CD14-positive monocyte (primary cell): ENCODE measurements around the gene ZBBX. TPM values are rescaled to one million over a fixed set of nuclear protein-coding genes. Genes with fewer than 3 reads are reported as not detected.

ENCODE experiments used
- DNase-seq, 3 donors: peaks; one replicate each; pipeline ENCODE4 v3.0.0-alpha.2; 2011 to 2022
- H2AFZ ChIP-seq: 2 replicates; pipeline ENCODE4 v1.6.0; 2012; ENCODE audit warnings: mild to moderate bottlenecking, low read depth, low read length, inconsistent platforms; ENCODE audit not compliant: insufficient read depth, poor library complexity, severe bottlenecking
- H3K27ac ChIP-seq, 2 donors: 1 replicate in 1 of 2; 2 replicates in 1 of 2; pipeline ENCODE4 v1.5.1; 2012 to 2013; ENCODE audit warnings: low read length in 2 of 2, control low read depth in 1 of 2, inconsistent platforms in 1 of 2, low read depth in 1 of 2, mild to moderate bottlenecking in 1 of 2
- H3K27me3 ChIP-seq, 2 donors: one replicate each; pipeline versions ENCODE4 v1.6.0 to v1.6.1; 2011 to 2013; ENCODE audit warnings: low read length in 2 of 2; ENCODE audit not compliant: control insufficient read depth in 2 of 2, insufficient read depth in 2 of 2
- H3K36me3 ChIP-seq, 2 donors: replicated peaks in 1 of 2; 1 replicate in 1 of 2; 2 replicates in 1 of 2; pipeline versions ENCODE4 v1.5.1 to v1.6.1; 2012 to 2013; ENCODE audit warnings: low read length in 2 of 2, control low read depth in 1 of 2, inconsistent platforms in 1 of 2, mild to moderate bottlenecking in 1 of 2; ENCODE audit not compliant: insufficient read depth in 2 of 2, control insufficient read depth in 1 of 2
- H3K4me1 ChIP-seq, 2 donors: 1 replicate in 1 of 2; 2 replicates in 1 of 2; pipeline versions ENCODE4 v1.5.1 to v1.6.1; 2012 to 2013; ENCODE audit warnings: low read length in 2 of 2, control low read depth in 1 of 2, inconsistent platforms in 1 of 2, mild to moderate bottlenecking in 1 of 2, moderate library complexity in 1 of 2; ENCODE audit not compliant: insufficient read depth in 2 of 2, control insufficient read depth in 1 of 2
- H3K4me2 ChIP-seq: replicated peaks from 2 replicates; pipeline ENCODE3; 2012; ENCODE audit warnings: low read length, moderate library complexity, mild to moderate bottlenecking; ENCODE audit not compliant: poor library complexity, severe bottlenecking; ENCODE audit errors: extremely low read depth
- H3K4me3 ChIP-seq, 3 experiments: fragments of 200-600 bp in 1 of 3; sonication (generic) in 1 of 3; replicated peaks in 1 of 3; 1 replicate in 2 of 3; 2 replicates in 1 of 3; pipeline ENCODE4 v1.5.1; 2011 to 2013; ENCODE audit warnings: low read length in 3 of 3, mild to moderate bottlenecking in 3 of 3, control low read depth in 2 of 3, low read depth in 2 of 3, inconsistent platforms in 1 of 3, moderate library complexity in 1 of 3
- H3K79me2 ChIP-seq: 2 replicates; pipeline ENCODE4 v1.6.0; 2012; ENCODE audit warnings: mild to moderate bottlenecking, control low read depth, inconsistent platforms, low read length, moderate library complexity; ENCODE audit not compliant: insufficient read depth
- H3K9ac ChIP-seq: 2 replicates; pipeline ENCODE4 v1.6.0; 2017; ENCODE audit warnings: low read length, mild to moderate bottlenecking; ENCODE audit not compliant: insufficient read depth, poor library complexity, severe bottlenecking
- H3K9me3 ChIP-seq, 2 donors: replicated peaks in 1 of 2; 1 replicate in 1 of 2; 2 replicates in 1 of 2; pipeline versions ENCODE4 v1.5.1 to v1.6.1; 2012 to 2013; ENCODE audit warnings: low read length in 2 of 2, control low read depth in 1 of 2; ENCODE audit not compliant: control insufficient read depth in 1 of 2, insufficient read depth in 1 of 2
- H4K20me1 ChIP-seq: 2 replicates; pipeline ENCODE4 v1.6.0; 2012; ENCODE audit warnings: mild to moderate bottlenecking, low read length, control low read depth, moderate library complexity; ENCODE audit not compliant: insufficient read depth
- H3K27ac Mint-ChIP-seq, 7 donors: one replicate each; pipeline ENCODE4 v1.8.0; 2020; ENCODE audit warnings: mild to moderate bottlenecking in 7 of 7, mixed read lengths in 7 of 7, moderate library complexity in 6 of 7, inconsistent platforms in 2 of 7
- H3K27me3 Mint-ChIP-seq, 3 donors: one replicate each; pipeline ENCODE4 v1.8.0; 2021 to 2022; ENCODE audit warnings: low read depth in 3 of 3, mild to moderate bottlenecking in 3 of 3, mixed read lengths in 3 of 3, moderate library complexity in 3 of 3, inconsistent platforms in 1 of 3
- H3K36me3 Mint-ChIP-seq, 2 donors: one replicate each; pipeline ENCODE4 v1.8.0; 2020; ENCODE audit warnings: mixed read lengths in 2 of 2, inconsistent platforms in 1 of 2, mild to moderate bottlenecking in 1 of 2
- H3K4me1 Mint-ChIP-seq: one replicate; pipeline ENCODE4 v1.8.0; 2020; ENCODE audit warnings: mild to moderate bottlenecking, mixed read lengths
- H3K4me3 Mint-ChIP-seq, 2 donors: one replicate each; pipeline ENCODE4 v1.8.0; 2020; ENCODE audit warnings: mild to moderate bottlenecking in 2 of 2, mixed read lengths in 2 of 2, moderate library complexity in 1 of 2
- H3K9me3 Mint-ChIP-seq, 7 donors: one replicate each; pipeline ENCODE4 v1.8.0; 2020 to 2022; ENCODE audit warnings: mixed read lengths in 7 of 7, mild to moderate bottlenecking in 6 of 7, moderate library complexity in 6 of 7, inconsistent platforms in 2 of 7
- CTCF ChIP-seq: fragments of 200-600 bp; IDR thresholded peaks from one replicate; pipeline ENCODE4 v1.8.0; 2022; ENCODE audit warnings: antibody characterized with exemption, mild to moderate bottlenecking
- WGBS: methylation state at CpG from one replicate; pipeline ENCODE4 v1.1.5; 2013; ENCODE audit warnings: missing lambda C conversion rate; ENCODE audit not compliant: insufficient coverage; 5-methylcytosine and 5-hydroxymethylcytosine counted together
- intact Hi-C, 2 donors: fragments of 100-400 bp; cut with micrococcal nuclease; formaldehyde crosslinking; loops; one replicate each; pipeline versions ENCODE4 v1.15.0 to v1.15.1; 2023
- polyA plus RNA-seq, 3 donors: library from polyadenylated mRNA; depleted of rRNA in 1 of 3; unstranded in 2 of 3; stranded (reverse) in 1 of 3; fragments of 300-500 nt in 2 of 3; fragments of >200 nt in 1 of 3; fragmentation: Illumina TruSeq in 2 of 3; gene quantifications; 1 replicate in 2 of 3; 2 replicates in 1 of 3; pipeline ENCODE4 v1.2.3, GENCODE V29; 2012 to 2021

ZBBX gene
- polyA plus RNA-seq, 3 donors = not detected

GRCh38 chr3:167203062-167203461 lies 177.0 kb downstream of the ZBBX start:
- no peaks in the 10 kb centered on the region for H4K20me1 ChIP-seq
- no peak overlapping the region for H3K4me2 ChIP-seq
- Mint-ChIP-seq H3K27ac (no peak overlapping the region), H3K9me3 (peaks cover 0 to 4% (median 2%) of the 10 kb centered on the region in 7 donors), H3K36me3 (no peaks in the 10 kb centered on the region), H3K4me3 (no peak overlapping the region), H3K4me1 (no peaks in the 10 kb centered on the region), H3K27me3 (peaks cover 0 to 2% (median 0%) of the 10 kb centered on the region in 3 donors)
- no peak for DNase-seq
- WGBS = no CpG with 5 or more reads among the region's 1 CpG
- no peak overlapping the region for H3K9ac ChIP-seq
- H3K4me3 ChIP-seq = no peak overlapping the region
- H2AFZ ChIP-seq = no peak overlapping the region
- H3K9me3 ChIP-seq = no peaks in the 10 kb centered on the region
- H3K27me3 ChIP-seq = no peaks in the 10 kb centered on the region
- H3K36me3 ChIP-seq = no peaks in the 10 kb centered on the region
- intact Hi-C loops = no loop called here
- no peak overlapping the region for H3K27ac ChIP-seq
- no peaks in the 10 kb centered on the region for H3K4me1 ChIP-seq
- no peak for TF ChIP-seq CTCF
- H3K79me2 ChIP-seq = no peaks in the 10 kb centered on the region

GRCh38 chr3:167198949-167199600 lies 181.0 kb downstream of the ZBBX start:
- no peak overlapping the region for H3K9ac ChIP-seq
- H3K27me3 ChIP-seq = no peaks in the 10 kb centered on the region
- H2AFZ ChIP-seq = no peak overlapping the region
- WGBS = no CpG with 5 or more reads among the region's 1 CpG
- TF ChIP-seq CTCF = no peak
- H3K27ac ChIP-seq = no peak overlapping the region
- no peaks in the 10 kb centered on the region for H3K4me1 ChIP-seq
- Mint-ChIP-seq H3K4me3 (no peak overlapping the region), H3K27ac (no peak overlapping the region), H3K9me3 (peaks cover 0 to 8% (median 2%) of the 10 kb centered on the region in 7 donors), H3K4me1 (no peaks in the 10 kb centered on the region), H3K27me3 (peaks cover 0 to 1% (median 1%) of the 10 kb centered on the region in 3 donors), H3K36me3 (no peaks in the 10 kb centered on the region)
- no peak overlapping the region for H3K4me2 ChIP-seq
- H3K9me3 ChIP-seq = no peaks in the 10 kb centered on the region
- H3K4me3 ChIP-seq = no peak overlapping the region
- no peak for DNase-seq
- no peaks in the 10 kb centered on the region for H3K36me3 ChIP-seq
- intact Hi-C loops = no loop called here
- H3K79me2 ChIP-seq = no peaks in the 10 kb centered on the region
- no peaks in the 10 kb centered on the region for H4K20me1 ChIP-seq

Other genes starting within 250 kb of the ZBBX start
- gene SERPINI2, start 93.7 kb upstream of the ZBBX start, polyA plus RNA-seq = 1 to 10 TPM in 1 of 3 donors, not detected in 2; 1.1 TPM